Measurements from ENCODE around the gene STK17B.

DNA sequence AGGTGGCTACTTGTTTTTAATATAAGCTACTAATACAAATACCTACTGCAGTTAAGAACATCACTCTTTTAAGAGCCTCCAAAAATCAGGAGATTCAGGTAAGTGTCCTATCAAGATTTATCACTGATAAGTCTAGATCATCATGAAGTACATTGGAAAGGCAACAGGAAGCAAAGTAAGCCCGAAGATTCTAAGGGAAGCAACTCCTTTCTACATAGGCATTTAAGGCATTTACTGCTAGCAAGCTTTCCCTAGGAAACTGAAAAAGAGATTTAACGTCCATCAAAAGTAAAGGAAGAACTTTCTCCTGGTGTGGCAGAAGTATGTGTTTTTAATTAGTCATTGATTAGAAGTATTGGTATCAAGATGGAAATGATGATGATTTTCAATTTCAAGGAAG lies 3.7 kb downstream of the STK17B start:
- TF ChIP-seq, protein P1, sequence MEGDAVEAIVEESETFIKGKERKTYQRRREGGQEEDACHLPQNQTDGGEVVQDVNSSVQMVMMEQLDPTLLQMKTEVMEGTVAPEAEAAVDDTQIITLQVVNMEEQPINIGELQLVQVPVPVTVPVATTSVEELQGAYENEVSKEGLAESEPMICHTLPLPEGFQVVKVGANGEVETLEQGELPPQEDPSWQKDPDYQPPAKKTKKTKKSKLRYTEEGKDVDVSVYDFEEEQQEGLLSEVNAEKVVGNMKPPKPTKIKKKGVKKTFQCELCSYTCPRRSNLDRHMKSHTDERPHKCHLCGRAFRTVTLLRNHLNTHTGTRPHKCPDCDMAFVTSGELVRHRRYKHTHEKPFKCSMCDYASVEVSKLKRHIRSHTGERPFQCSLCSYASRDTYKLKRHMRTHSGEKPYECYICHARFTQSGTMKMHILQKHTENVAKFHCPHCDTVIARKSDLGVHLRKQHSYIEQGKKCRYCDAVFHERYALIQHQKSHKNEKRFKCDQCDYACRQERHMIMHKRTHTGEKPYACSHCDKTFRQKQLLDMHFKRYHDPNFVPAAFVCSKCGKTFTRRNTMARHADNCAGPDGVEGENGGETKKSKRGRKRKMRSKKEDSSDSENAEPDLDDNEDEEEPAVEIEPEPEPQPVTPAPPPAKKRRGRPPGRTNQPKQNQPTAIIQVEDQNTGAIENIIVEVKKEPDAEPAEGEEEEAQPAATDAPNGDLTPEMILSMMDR (conservative IDR thresholded peaks at IDR 0.05; ENCODE audit: low read depth, low read length): no peak
- TF ChIP-seq EZH2phosphoT487 (IDR thresholded peaks at IDR 0.05; ENCODE audit: borderline replicate concordance, low read length) (no peak), EZH2 (IDR thresholded peaks at IDR 0.05; ENCODE audit: low read length, unreplicated experiment) (no peak)
